ENCODE data around the gene TBX4. TPM values are rescaled to one million over a fixed set of nuclear protein-coding genes. Genes with fewer than 3 reads are reported as not detected.

Gene TBX4
- total and polyA plus RNA-seq, 2 of the 13 experiments (the other 11 are each of a cell fraction or from before 2014, with no cell fraction given): 0.11 to 1.1 TPM

- no peak for TF ChIP-seq GLMP (CRISPR knock-in tag; IDR thresholded peaks at IDR 0.05; ENCODE audit: borderline replicate concordance)
- no peak for TF ChIP-seq ZMYM3 (CRISPR knock-in tag; IDR thresholded peaks at IDR 0.05)
- no peak for TF ChIP-seq ZMAT5 (CRISPR knock-in tag; IDR thresholded peaks at IDR 0.05; ENCODE audit: borderline replicate concordance, low read depth)
- TF ChIP-seq KDM2A (CRISPR knock-in tag; IDR thresholded peaks at IDR 0.05; ENCODE audit: borderline replicate concordance, low read depth): no peak
- no peak for TF ChIP-seq ZNF17 (CRISPR knock-in tag; IDR thresholded peaks at IDR 0.05)
- no peak for TF ChIP-seq TEAD3 (CRISPR knock-in tag; optimal IDR thresholded peaks at IDR 0.05; ENCODE audit: borderline replicate concordance)
- TF ChIP-seq RFXANK (CRISPR knock-in tag; IDR thresholded peaks at IDR 0.05): no peak
- no peak for TF ChIP-seq AHR (CRISPR knock-in tag; IDR thresholded peaks at IDR 0.05)
- TF ChIP-seq ZNF18 (CRISPR knock-in tag; IDR thresholded peaks at IDR 0.05; ENCODE audit: insufficient replicate concordance): no peak
- no peak for TF ChIP-seq YEATS2 (CRISPR knock-in tag; IDR thresholded peaks at IDR 0.05; ENCODE audit: borderline replicate concordance)
- no peak for TF ChIP-seq XBP1 (CRISPR knock-in tag; IDR thresholded peaks at IDR 0.05)
- TF ChIP-seq ZBTB33 (CRISPR knock-in tag; IDR thresholded peaks at IDR 0.05): peak; percentile 98
- TF ChIP-seq ZNF225 (CRISPR knock-in tag; IDR thresholded peaks at IDR 0.05): 0 out of 2 replicates have a peak, but pooled peaks have one; percentile 6
- no peak for TF ChIP-seq PITX1 (CRISPR knock-in tag; IDR thresholded peaks at IDR 0.05)
- no peak; the same call in none of the 2 replicates for TF ChIP-seq ZBTB38 (CRISPR knock-in tag; IDR thresholded peaks at IDR 0.05)
- TF ChIP-seq TARDBP (CRISPR knock-in tag; IDR thresholded peaks at IDR 0.05): no peak
- no peak for TF ChIP-seq ZNF564 (CRISPR knock-in tag; IDR thresholded peaks at IDR 0.05)
- TF ChIP-seq DNMT1 (CRISPR knock-in tag; IDR thresholded peaks at IDR 0.05): 0 out of 2 replicates have a peak, but pooled peaks have one; percentile 27
- TF ChIP-seq ZNF615 (CRISPR knock-in tag; IDR thresholded peaks at IDR 0.05; ENCODE audit: borderline replicate concordance): no peak
- TF ChIP-seq ZNF746 (CRISPR knock-in tag; IDR thresholded peaks at IDR 0.05): no peak
- TF ChIP-seq ZNF713 (CRISPR knock-in tag; IDR thresholded peaks at IDR 0.05): no peak
- no peak for TF ChIP-seq ZNF879 (CRISPR knock-in tag; IDR thresholded peaks at IDR 0.05)
- no peak for TF ChIP-seq ZNF816 (CRISPR knock-in tag; IDR thresholded peaks at IDR 0.05; ENCODE audit: borderline replicate concordance)
- TF ChIP-seq HOXA3 (CRISPR knock-in tag; IDR thresholded peaks at IDR 0.05): peak; percentile 63
- TF ChIP-seq ZNF292 (CRISPR knock-in tag; IDR thresholded peaks at IDR 0.05; ENCODE audit: borderline replicate concordance, low read depth): no peak
- TF ChIP-seq SMARCE1 (IDR thresholded peaks at IDR 0.05; ENCODE audit: borderline replicate concordance): no peak
- no peak for TF ChIP-seq NFATC3 (CRISPR knock-in tag; IDR thresholded peaks at IDR 0.05)
Measured at GRCh38 chr17:61411261-61412142, 40.7 kb upstream of the TBX4 start (continued).

Data from HepG2 (cell line).